HEK293T (cell line): ENCODE data around the gene SLC9A9.

Source experiments
- FOXA1 ChIP-seq: fragments of 450-650 bp; IDR thresholded peaks from 2 replicates; pipeline ENCODE4 v1.6.1; 2016; ENCODE audit warnings: mild to moderate bottlenecking
- PKNOX1 ChIP-seq: fragments of 450-650 bp; IDR thresholded peaks from 2 replicates; pipeline ENCODE4 v1.6.1; 2016

GRCh38 chr3:143502081-143502480, 346.2 kb downstream of the SLC9A9 start:
- TF ChIP-seq FOXA1, result no peak
- TF ChIP-seq PKNOX1, result no peak
